ENCODE results near the gene MUSTN1.

GRCh38 chr3:52874864-52875587 is 40.2 kb upstream of the MUSTN1 start:
- TF ChIP-seq CTCF (IDR thresholded peaks at IDR 0.05; ENCODE audit: low read length) (no peak), EZH2phosphoT487 (IDR thresholded peaks at IDR 0.05; ENCODE audit: low read length) (no peak), EZH2 (optimal IDR thresholded peaks at IDR 0.05; ENCODE audit: low read depth, low read length) (no peak)
